IPS-18c (cell line): ENCODE results near the gene CDC42EP2.
"Not testable (repeated sequence)": the region's sequence is repeated elsewhere in the genome, so short reads cannot be mapped to it uniquely, and the experiment has no call there.

ENCODE experiments used
- H3K4me3 ChIP-seq: 2 replicates; pipeline ENCODE4 v1.7.0; 2013; ENCODE audit warnings: low read depth, mild to moderate bottlenecking, low read length, moderate library complexity; ENCODE audit not compliant: insufficient read depth
- H3K9me3 ChIP-seq: one replicate; pipeline ENCODE4 v1.6.1; 2013; ENCODE audit warnings: mild to moderate bottlenecking, low read length, moderate library complexity; ENCODE audit not compliant: control insufficient read depth, insufficient read depth

The CDC42EP2 gene

DNA sequence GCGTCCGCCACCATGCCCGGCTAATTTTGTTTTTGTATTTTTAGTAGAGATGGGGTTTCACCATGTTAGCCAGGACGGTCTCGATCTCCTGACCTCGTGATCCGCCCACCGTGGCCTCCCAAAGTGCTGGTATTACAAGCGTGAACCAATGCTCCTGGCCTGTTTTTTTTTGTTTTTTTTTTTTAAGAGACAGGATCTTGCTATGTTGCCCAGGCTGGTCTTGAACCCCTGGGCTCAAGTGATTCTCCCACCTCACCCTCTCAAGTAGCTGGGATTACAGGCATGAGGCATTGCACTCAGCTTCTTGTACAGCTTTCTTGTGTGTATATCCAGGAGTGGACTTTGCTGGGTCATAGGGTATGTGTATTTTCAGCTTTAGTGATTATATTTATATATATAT, 17.9 kb downstream of the CDC42EP2 start:
- not testable (repeated sequence) for H3K9me3 ChIP-seq, H3K4me3 ChIP-seq

DNA sequence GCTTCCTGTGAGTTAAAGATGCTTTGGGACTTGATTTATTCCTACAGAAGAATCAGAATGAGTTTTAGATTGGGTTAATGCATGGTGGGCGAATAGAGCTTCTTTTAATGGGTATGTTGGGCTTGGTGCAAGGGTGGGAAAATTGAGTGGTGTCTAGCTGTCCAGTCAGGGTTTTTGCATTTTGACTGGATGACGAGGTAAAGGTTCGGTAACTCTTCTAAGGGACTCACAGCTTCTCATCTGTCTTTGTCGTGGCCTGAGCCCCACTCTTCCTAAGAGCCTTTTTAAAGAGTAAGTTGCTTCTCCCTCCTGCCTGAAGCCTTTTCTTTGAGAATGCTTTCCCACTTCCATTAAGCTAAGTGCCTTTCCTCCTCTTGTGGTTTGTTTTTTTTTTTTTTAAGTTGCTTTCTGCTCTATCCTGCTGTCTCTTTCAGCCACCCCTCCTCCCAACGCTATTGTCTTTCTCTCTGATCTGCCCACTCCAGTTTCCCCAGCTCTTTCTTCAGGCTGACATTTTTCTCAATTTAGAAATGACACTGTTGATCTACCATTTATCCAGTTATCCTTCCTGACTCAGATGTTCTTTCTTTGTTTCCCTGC, 20.1 kb downstream of the CDC42EP2 start:
- Histone ChIP-seq H3K9me3 (peaks cover 2% of the 10 kb centered on the region), H3K4me3 (peak overlapping the region; percentile 98)

DNA sequence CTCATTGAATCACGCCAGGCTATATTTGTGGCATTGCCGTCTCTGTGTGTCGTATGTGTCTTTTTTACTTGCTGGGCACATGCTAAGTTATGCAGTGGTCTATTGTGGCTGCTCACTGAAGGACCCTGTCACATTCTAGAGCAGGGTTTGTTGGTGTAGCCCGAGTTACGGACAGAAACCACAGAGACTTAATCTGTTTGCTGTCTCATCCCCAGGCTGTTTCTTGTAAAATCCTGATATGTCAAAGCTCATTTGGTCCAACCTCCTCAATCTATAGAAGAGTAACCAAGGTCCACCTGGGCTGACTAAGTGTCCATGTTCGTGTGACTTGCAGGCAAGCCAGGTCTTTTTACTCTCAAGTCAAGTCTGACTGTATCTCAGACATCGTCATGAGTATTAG, 24.0 kb downstream of the CDC42EP2 start:
- Histone ChIP-seq H3K4me3 (no peak overlapping the region), H3K9me3 (no peaks in the 10 kb centered on the region)

- no peak overlapping the region for H3K4me3 ChIP-seq
- H3K9me3 ChIP-seq = no peaks in the 10 kb centered on the region
These were observed 25.6 kb downstream of the CDC42EP2 start for GRCh38 chr11:65340226-65340625.

- H3K4me3 ChIP-seq = no peak overlapping the region
- H3K9me3 ChIP-seq = no peaks in the 10 kb centered on the region
These were observed 27.2 kb downstream of the CDC42EP2 start for GRCh38 chr11:65341856-65342255.

GRCh38 chr11:65351511-65351910, 36.8 kb downstream of the CDC42EP2 start:
- no peaks in the 10 kb centered on the region for H3K9me3 ChIP-seq
- no peak overlapping the region for H3K4me3 ChIP-seq

DNA sequence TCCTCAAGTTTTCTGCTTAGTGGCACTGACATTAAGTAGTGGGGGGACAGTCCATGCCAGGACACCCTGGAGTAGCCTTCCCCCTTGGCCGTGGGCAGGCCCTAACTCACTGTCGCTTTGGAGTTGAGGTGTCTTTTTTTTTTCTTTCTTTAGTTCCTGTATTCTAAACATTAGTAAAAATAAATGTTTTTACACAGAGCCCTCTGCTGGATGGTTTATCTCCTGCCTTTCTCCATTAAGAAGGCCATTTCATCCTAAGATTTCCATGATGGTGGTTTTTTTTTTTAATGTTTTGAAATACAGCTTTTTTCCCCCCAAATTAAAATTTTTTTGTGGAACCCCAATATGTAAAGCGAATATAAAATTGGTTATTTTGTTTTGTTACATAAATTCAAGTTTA, 38.1 kb downstream of the CDC42EP2 start:
- Histone ChIP-seq H3K9me3 (no peaks in the 10 kb centered on the region), H3K4me3 (no peak overlapping the region)

DNA sequence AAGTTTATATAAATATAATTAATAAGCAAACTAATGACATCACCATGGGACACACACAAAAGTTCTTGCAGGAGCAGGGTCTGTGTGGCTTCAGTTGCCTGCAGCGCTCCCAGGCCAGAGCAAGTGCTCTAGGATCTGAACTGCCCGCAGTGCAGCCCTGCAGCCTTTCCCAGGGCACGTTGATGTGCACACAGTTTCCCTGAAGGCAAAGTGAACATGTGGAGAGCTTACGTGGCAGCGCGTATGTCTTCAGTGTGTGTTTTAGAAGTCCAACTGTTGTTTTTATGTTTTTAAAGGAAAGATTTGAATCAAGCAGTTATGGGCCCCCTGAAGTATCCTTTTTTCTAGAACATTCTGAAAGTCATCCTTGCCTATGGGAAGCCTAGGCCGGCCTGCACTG, 38.7 kb downstream of the CDC42EP2 start:
- Histone ChIP-seq H3K4me3 (no peak overlapping the region), H3K9me3 (no peaks in the 10 kb centered on the region)

DNA sequence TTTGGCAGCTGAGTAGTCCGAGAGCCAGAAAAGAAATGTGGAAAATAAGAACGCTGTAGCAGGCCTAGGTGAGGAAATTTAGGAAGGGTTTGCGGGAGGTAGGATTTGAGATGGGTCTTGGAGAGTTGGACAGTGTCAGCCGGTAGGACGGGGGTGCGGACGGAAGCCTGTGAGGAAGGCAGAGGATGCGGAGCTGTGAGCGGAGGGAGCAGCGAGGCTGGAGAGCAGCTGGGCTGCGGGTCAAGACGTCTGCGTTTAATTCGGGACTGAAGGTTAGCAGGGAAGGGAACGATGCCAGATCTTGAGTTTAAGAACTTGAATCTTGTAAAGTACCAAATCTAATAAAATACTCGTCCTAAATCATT, 39.2 kb downstream of the CDC42EP2 start:
- Histone ChIP-seq H3K9me3 (no peaks in the 10 kb centered on the region), H3K4me3 (peak overlapping the region; percentile 78)

- H3K4me3 ChIP-seq = peak within 1 kb of the TSS; percentile 78
- no peaks in the 10 kb centered on the region for H3K9me3 ChIP-seq
These were observed 39.8 kb downstream of the CDC42EP2 start, which contains the start of gene TIGD3 for GRCh38 chr11:65354265-65355012. Gene TIGD3, plus strand, starts transcription at chr11:65354751. Its CDS starts 1,058 bp downstream, at chr11:65355809.

DNA sequence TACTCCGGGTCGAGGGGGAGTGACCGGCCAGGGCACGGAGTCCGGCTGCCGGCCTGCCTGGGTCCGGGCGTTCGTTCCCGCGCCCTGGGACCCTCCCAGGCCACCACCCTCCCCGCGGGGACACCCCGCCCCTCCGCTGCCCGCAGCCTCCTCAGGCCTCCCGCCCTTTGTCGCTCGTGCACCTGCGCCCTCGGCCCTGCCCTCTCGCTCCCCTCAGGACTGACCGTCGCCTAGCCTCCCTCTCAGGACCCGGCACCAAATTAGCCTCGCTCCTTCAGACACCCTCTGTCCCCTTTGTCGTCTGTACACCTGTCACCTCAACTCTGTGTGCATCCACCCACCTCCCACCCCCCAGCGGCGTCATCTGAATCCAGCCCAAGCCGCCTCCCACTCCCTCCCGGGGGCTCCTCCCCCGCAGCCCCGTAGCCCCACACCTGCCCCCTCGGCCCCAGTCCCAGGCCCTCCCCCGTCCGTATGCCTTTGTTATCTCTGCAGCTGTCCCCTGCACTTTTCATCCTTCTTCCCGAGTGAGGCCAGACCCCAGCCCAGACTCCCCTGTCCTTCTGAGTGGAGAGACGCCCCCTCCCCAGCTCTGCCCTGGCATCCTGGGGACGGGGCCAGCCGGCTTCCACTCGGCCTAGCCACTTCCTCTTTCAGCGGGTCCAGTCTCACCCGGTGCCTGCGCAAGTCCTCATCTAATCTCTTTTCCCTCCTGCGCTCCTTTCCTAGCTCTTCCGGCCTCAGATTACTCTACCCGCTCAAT, 40.5 kb downstream of the CDC42EP2 start:
- Histone ChIP-seq H3K9me3 (no peaks in the 10 kb centered on the region), H3K4me3 (peak overlapping the region; percentile 74)

DNA sequence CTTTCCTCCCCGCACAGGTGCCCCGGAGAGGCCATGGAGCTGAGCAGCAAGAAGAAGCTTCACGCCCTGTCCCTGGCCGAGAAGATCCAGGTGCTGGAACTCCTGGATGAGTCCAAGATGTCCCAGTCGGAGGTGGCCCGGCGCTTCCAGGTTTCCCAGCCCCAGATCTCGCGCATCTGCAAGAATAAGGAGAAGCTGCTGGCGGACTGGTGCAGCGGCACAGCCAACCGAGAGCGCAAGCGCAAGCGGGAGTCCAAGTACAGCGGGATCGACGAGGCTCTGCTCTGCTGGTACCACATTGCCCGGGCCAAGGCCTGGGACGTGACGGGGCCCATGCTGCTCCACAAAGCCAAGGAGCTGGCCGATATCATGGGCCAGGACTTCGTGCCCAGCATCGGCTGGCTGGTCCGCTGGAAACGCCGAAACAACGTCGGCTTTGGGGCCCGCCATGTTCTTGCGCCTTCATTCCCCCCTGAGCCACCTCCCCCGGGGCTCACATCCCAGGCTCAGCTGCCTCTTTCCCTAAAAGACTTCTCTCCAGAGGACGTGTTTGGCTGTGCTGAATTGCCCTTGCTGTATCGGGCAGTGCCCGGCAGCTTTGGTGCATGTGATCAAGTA, 41.2 kb downstream of the CDC42EP2 start:
- no peaks in the 10 kb centered on the region for H3K9me3 ChIP-seq
- H3K4me3 ChIP-seq = peak overlapping the region; percentile 74

DNA sequence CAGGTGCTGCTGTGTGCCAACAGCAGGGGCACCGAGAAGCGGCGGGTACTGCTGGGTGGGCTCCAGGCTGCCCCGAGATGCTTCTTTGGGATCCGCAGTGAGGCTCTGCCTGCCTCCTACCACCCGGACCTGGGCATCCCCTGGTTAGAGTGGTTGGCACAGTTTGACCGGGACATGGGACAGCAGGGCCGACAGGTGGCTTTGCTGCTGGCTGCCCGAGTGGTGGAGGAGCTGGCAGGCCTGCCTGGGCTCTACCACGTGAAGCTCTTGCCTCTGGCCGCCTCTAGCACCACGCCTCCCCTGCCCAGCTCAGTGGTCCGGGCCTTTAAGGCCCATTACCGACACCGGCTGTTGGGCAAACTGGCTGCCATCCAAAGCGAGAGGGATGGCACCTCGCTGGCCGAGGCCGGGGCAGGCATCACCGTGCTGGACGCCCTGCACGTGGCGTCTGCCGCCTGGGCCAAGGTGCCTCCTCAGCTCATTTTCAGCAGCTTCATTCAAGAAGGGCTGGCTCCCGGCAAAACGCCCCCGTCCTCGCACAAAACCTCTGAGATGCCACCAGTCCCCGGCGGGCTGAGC, 41.8 kb downstream of the CDC42EP2 start:
- no peak overlapping the region for H3K4me3 ChIP-seq
- H3K9me3 ChIP-seq = no peaks in the 10 kb centered on the region

GRCh38 chr11:65357856-65358356, 43.2 kb downstream of the CDC42EP2 start:
- H3K4me3 ChIP-seq = no peak overlapping the region
- no peaks in the 10 kb centered on the region for H3K9me3 ChIP-seq

DNA sequence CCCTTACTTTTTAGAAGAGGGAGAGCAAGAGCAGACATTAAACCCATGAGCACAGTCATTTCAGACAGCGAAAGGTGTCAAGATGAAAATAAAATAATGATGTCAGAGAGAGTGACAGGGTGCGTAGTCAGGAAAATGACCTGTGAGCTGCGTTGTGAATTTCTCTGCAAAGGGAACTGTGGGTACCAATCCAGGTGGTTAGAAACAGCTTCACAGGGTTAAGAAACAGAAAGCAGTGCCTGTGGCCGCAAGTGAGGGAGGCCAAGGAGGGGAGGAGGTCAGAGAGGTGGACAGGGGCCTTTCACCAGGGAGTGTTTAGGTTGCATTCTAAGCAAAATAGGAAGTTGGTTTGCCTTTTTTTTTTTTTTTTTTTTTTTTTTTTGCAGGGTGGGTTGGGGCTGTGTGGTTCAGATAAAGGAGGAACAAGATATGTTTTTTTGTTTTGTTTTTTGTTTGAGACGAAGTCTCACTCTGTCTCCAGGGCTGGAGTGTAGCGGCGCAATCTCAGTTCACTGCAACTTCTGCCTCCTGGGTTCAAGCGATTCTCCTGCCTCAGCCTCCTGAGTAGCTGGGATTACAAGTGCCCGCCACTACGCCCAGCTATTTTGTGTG, 47.8 kb downstream of the CDC42EP2 start:
- H3K9me3 ChIP-seq = no peaks in the 10 kb centered on the region

GRCh38 chr11:65362966-65363365, 48.3 kb downstream of the CDC42EP2 start:
- Histone ChIP-seq H3K4me3 (no peak overlapping the region), H3K9me3 (no peaks in the 10 kb centered on the region)

More for the DNA sequence above, 47.8 kb downstream of the CDC42EP2 start:
- no peak overlapping the region for H3K4me3 ChIP-seq

- Histone ChIP-seq H3K9me3 (no peaks in the 10 kb centered on the region), H3K4me3 (no peak overlapping the region)
These were observed 49.1 kb downstream of the CDC42EP2 start for GRCh38 chr11:65363770-65364169.
